Activated B cell treated with CpG ODN at 0.5 μM for 24 hours (primary cell): ENCODE results near the gene WRNIP1. TPM values are rescaled to one million over a fixed set of nuclear protein-coding genes. Genes with fewer than 3 reads are reported as not detected.

Experiments
- ATAC-seq: fragments of 200-7000 bp; cut with Tn5 transposase; one replicate; pipeline ENCODE4 v1.10.0; 2021; ENCODE audit warnings: low read depth, mild to moderate bottlenecking, moderate library complexity
- CTCF ChIA-PET: fragments of 350-600 bp; sonication (Branson Sonifier 250); formaldehyde crosslinking; loops from one replicate; lab custom pipeline; 2021; ENCODE audit warnings: antibody characterized with exemption; lab: Charles Lee
- POLR2A ChIA-PET: fragments of 350-600 bp; sonication (Branson Sonifier 250); formaldehyde crosslinking; loops from one replicate; lab custom pipeline; 2021; ENCODE audit warnings: antibody characterized with exemption; lab: Charles Lee
- DNase-seq: peaks from one replicate; pipeline ENCODE4 v3.0.0; 2022
- H3K27ac Mint-ChIP-seq: one replicate; pipeline ENCODE4 v1.8.0; 2020; ENCODE audit warnings: mixed read lengths
- H3K27me3 Mint-ChIP-seq: one replicate; pipeline ENCODE4 v1.8.0; 2021; ENCODE audit warnings: mixed read lengths
- H3K36me3 Mint-ChIP-seq: one replicate; pipeline ENCODE4 v1.8.0; 2021; ENCODE audit warnings: low read depth, mixed read lengths
- H3K4me1 Mint-ChIP-seq: one replicate; pipeline ENCODE4 v1.8.0; 2021; ENCODE audit warnings: mixed read lengths
- H3K4me3 Mint-ChIP-seq: one replicate; pipeline ENCODE4 v1.8.0; 2020; ENCODE audit warnings: mild to moderate bottlenecking, mixed read lengths
- H3K9me3 Mint-ChIP-seq: one replicate; pipeline ENCODE4 v1.8.0; 2020; ENCODE audit warnings: mixed read lengths
- intact Hi-C: fragments of 100-400 bp; cut with micrococcal nuclease; formaldehyde crosslinking; loops from one replicate; pipeline ENCODE4 v1.15.1; 2024
- total RNA-seq: library from RNA; stranded (reverse); gene quantifications from 2 replicates; pipeline ENCODE4 v1.2.3, GENCODE V29; 2022
- TF ChIP-seq, protein P1 (sequence below): fragments of 200-600 bp; IDR thresholded peaks from one replicate; pipeline ENCODE4 v1.8.0; 2022; ENCODE audit warnings: antibody characterized with exemption, mild to moderate bottlenecking

The WRNIP1 gene
- total RNA-seq, 1 donor from 2014 or later: 31.9 TPM

DNA sequence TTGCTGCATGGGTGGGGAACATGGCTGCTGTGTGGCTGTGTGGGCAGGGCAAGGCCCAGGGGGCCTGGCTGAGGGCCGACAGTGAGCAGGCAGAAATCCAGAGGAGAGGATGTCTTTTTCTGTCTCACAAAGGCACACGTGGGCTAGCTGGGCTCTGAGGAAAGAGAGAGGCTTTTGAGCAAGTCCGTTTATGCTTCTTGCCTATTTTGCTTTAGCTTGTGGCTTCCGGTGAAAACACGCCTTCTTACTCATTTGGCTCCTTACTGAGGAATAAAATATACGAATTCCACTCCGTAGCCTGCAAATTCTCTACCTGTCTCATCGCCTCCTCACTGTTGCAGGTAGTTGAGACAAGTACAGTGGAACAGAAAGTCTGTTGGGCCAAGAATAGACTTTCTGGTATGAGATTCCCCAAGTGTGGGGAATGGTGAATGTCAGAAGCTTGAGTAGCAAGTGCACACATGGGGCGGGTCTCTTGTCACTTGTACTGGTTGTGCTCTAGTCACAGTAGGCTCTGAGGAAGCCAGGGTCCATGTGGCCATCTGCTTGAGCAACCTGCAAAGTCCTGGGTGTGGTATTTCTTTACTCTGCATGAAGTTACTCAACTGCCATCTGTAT is 28.4 kb downstream of the WRNIP1 start:
- Mint-ChIP-seq H3K36me3 (peaks cover 10% of the 10 kb centered on the region), H3K9me3 (no peaks in the 10 kb centered on the region), H3K4me3 (no peak overlapping the region), H3K27me3 (no peaks in the 10 kb centered on the region), H3K4me1 (peaks cover 53% of the 10 kb centered on the region), H3K27ac (peak overlapping the region; percentile 77)
- DNase-seq: no peak
- POLR2A ChIA-PET: interaction anchor here (0.6 kb wide), 1 partner anchor 31 kb away, joined by 3 read pairs; no protein-coding TSS in a partner anchor
- TF ChIP-seq, protein P1, sequence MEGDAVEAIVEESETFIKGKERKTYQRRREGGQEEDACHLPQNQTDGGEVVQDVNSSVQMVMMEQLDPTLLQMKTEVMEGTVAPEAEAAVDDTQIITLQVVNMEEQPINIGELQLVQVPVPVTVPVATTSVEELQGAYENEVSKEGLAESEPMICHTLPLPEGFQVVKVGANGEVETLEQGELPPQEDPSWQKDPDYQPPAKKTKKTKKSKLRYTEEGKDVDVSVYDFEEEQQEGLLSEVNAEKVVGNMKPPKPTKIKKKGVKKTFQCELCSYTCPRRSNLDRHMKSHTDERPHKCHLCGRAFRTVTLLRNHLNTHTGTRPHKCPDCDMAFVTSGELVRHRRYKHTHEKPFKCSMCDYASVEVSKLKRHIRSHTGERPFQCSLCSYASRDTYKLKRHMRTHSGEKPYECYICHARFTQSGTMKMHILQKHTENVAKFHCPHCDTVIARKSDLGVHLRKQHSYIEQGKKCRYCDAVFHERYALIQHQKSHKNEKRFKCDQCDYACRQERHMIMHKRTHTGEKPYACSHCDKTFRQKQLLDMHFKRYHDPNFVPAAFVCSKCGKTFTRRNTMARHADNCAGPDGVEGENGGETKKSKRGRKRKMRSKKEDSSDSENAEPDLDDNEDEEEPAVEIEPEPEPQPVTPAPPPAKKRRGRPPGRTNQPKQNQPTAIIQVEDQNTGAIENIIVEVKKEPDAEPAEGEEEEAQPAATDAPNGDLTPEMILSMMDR: no peak
- intact Hi-C loops: no loop called here
- CTCF ChIA-PET: interaction anchor here (0.8 to 1.5 kb wide), 3 partner anchors 32 to 159 kb away, joined by 3 to 4 read pairs (median 3); no protein-coding TSS in a partner anchor
- ATAC-seq: no peak

DNA sequence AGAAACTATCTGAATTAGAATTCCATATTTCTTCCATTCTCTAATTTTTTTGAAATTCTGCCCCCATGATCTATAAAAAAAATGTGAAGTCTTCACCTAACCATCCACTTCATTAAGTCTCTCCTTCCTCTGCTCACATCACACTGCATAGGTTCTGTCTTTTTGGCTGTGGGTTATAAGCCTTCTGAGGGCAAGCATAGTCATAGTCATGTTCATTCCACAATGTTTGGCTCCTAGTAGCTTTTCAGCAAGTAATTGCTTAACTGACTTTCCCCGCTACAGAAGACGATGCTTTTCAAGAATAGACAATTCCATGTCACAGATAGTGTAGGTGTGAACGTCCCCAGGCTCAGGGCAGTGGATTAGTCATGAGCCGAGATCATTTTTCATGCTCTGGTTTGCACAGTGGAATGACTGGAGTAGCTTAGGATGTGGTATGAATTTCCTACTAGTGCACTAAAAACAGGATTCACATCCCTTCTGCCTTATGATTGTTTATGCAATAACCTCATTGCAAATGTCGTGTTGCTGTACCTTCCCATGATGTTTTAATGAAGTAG is 29.1 kb downstream of the WRNIP1 start:
- no peak overlapping the region for H3K27ac Mint-ChIP-seq

DNA sequence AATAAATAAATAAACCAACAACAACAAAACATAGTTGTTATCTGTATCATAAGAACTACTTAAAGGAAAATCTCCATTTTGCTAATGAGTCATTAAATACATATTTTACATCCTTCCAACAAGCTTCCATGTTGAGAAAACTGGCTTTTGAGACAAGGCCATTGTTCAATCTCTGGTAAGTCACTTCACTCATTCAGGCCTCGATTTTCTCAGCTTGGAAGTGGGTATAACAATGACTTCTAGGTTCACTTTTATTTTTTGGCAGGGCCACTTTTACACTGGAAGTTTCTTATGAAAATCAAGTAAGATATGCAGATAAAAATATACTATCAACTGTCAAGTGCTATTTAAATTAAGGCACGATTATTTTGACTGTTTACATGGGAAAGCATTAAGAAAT is 30.0 kb downstream of the WRNIP1 start:
- DNase-seq: no peak
- no peaks in the 10 kb centered on the region for H3K9me3 Mint-ChIP-seq
- peaks cover 10% of the 10 kb centered on the region for H3K36me3 Mint-ChIP-seq
- no peak overlapping the region for H3K27ac Mint-ChIP-seq
- TF ChIP-seq, protein P1: no peak
- CTCF ChIA-PET: interaction anchor here (1.1 to 1.5 kb wide), 2 partner anchors 31 to 116 kb away, joined by 3 to 4 read pairs; no protein-coding TSS in a partner anchor
- no peak for ATAC-seq
- H3K4me3 Mint-ChIP-seq: no peak overlapping the region
- H3K4me1 Mint-ChIP-seq: peaks cover 53% of the 10 kb centered on the region
- intact Hi-C loops: no loop called here
- POLR2A ChIA-PET: no interaction called here
- no peaks in the 10 kb centered on the region for H3K27me3 Mint-ChIP-seq

More for the DNA sequence above, 29.1 kb downstream of the WRNIP1 start:
- Mint-ChIP-seq H3K27me3 (no peaks in the 10 kb centered on the region), H3K36me3 (peaks cover 10% of the 10 kb centered on the region), H3K4me1 (peaks cover 53% of the 10 kb centered on the region), H3K9me3 (no peaks in the 10 kb centered on the region), H3K4me3 (no peak overlapping the region)
- DNase-seq (no peak), ATAC-seq (no peak)
- ChIA-PET CTCF (interaction anchor here (0.8 to 1.5 kb wide), 4 partner anchors 32 to 158 kb away, joined by 3 to 4 read pairs (median 3); no protein-coding TSS in a partner anchor), POLR2A (no interaction called here)
- TF ChIP-seq, protein P1: no peak
- intact Hi-C loops: no loop called here

DNA sequence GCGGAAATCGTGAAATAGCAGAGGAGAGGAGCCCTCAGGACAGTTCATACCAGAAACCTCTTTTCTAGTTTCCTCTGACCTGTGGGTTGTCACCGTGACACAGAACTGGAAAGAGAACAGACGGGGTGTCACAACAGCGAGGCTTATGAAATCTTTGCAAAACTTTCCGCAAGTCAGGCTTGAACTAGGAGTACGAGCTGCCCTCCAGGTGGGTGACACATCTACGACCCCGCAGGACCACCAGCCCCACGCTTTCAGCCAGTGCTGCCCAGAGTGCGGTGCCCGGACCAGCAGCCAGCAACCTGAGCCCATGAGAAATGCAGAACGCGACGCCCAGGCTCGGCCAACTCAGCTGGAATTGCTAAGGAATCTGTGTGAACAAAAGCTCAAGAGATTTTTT is 30.8 kb downstream of the WRNIP1 start:
- ChIA-PET POLR2A (no interaction called here), CTCF (no interaction called here)
- H3K27me3 Mint-ChIP-seq: no peaks in the 10 kb centered on the region
- TF ChIP-seq, protein P1: no peak
- peaks cover 48% of the 10 kb centered on the region for H3K4me1 Mint-ChIP-seq
- DNase-seq (no peak), ATAC-seq (no peak)
- no peaks in the 10 kb centered on the region for H3K9me3 Mint-ChIP-seq
- no peak overlapping the region for H3K4me3 Mint-ChIP-seq
- intact Hi-C loops: no loop called here
- H3K27ac Mint-ChIP-seq: no peak overlapping the region
- H3K36me3 Mint-ChIP-seq: peaks cover 10% of the 10 kb centered on the region

DNA sequence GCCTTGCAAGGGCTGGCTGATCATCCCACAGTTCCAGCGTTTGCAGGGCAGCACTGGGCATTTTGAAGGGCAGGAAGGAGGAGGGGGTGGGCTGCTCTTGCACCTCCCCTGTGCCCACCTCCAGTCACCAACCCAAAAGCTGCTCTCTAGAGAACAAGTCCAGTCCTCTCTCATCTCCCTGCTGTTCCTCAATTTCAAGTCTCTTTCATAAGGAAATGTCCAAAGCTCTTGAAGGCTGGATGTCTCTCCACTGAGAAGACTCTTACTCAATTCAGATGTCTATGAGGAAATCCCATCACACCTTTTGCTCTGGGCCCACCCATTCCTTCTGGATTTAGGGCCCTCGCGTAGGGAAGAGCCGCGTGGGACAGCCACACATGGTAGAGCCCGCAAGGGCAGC is 31.7 kb downstream of the WRNIP1 start:
- CTCF ChIA-PET: no interaction called here
- no peak overlapping the region for H3K4me3 Mint-ChIP-seq
- TF ChIP-seq, protein P1: no peak
- intact Hi-C loops: no loop called here
- no peaks in the 10 kb centered on the region for H3K9me3 Mint-ChIP-seq
- POLR2A ChIA-PET: no interaction called here
- peaks cover 8% of the 10 kb centered on the region for H3K36me3 Mint-ChIP-seq
- DNase-seq (no peak), ATAC-seq (no peak)
- H3K27ac Mint-ChIP-seq: no peak overlapping the region
- no peaks in the 10 kb centered on the region for H3K27me3 Mint-ChIP-seq
- H3K4me1 Mint-ChIP-seq: peaks cover 39% of the 10 kb centered on the region
